CD8-positive, alpha-beta memory T cell (primary cell): Measurements from ENCODE around the gene CA10. TPM values are rescaled to one million over a fixed set of nuclear protein-coding genes. Genes with fewer than 3 reads are reported as not detected.

ENCODE experiments used
- CTCF ChIA-PET: fragments of 350-600 bp; sonication (Branson Sonifier 250); formaldehyde crosslinking; loops from one replicate; lab custom pipeline; 2021; ENCODE audit warnings: antibody characterized with exemption; lab: Charles Lee
- POLR2A ChIA-PET: fragments of 350-600 bp; sonication (Branson Sonifier 250); formaldehyde crosslinking; loops from one replicate; lab custom pipeline; 2021; ENCODE audit warnings: antibody characterized with exemption; lab: Charles Lee
- DNase-seq, 5 donors: peaks; one replicate each; pipeline versions ENCODE4 v3.0.0 to v3.0.0-alpha.2; 2020 to 2022; ENCODE audit warnings: mixed read lengths in 1 of 5
- H3K27ac ChIP-seq: one replicate; pipeline ENCODE4 v1.7.0; 2013; ENCODE audit warnings: low read depth, mild to moderate bottlenecking, low read length, moderate library complexity
- H3K27me3 ChIP-seq: 2 replicates; pipeline ENCODE4 v1.7.0; 2013; ENCODE audit warnings: low read length, mild to moderate bottlenecking; ENCODE audit not compliant: insufficient read depth, poor library complexity, severe bottlenecking
- H3K36me3 ChIP-seq: 2 replicates; pipeline ENCODE4 v1.7.0; 2013; ENCODE audit warnings: mild to moderate bottlenecking, low read length, moderate library complexity; ENCODE audit not compliant: insufficient read depth
- H3K4me1 ChIP-seq: 2 replicates; pipeline ENCODE4 v1.7.0; 2013; ENCODE audit warnings: mild to moderate bottlenecking, low read length, moderate library complexity; ENCODE audit not compliant: insufficient read depth
- H3K4me3 ChIP-seq: 2 replicates; pipeline ENCODE4 v1.7.0; 2013; ENCODE audit warnings: mild to moderate bottlenecking, low read length
- H3K9me3 ChIP-seq: 2 replicates; pipeline ENCODE4 v1.7.0; 2013; ENCODE audit warnings: mild to moderate bottlenecking, low read length
- H3K27ac Mint-ChIP-seq, 8 donors: one replicate each; pipeline ENCODE4 v1.8.0; 2020 to 2021; ENCODE audit warnings: mixed read lengths in 8 of 8, mild to moderate bottlenecking in 6 of 8, inconsistent platforms in 3 of 8, moderate library complexity in 3 of 8
- H3K27me3 Mint-ChIP-seq, 2 donors: one replicate each; pipeline ENCODE4 v1.8.0; 2020 to 2021; ENCODE audit warnings: mixed read lengths in 2 of 2, mild to moderate bottlenecking in 1 of 2, moderate library complexity in 1 of 2
- H3K36me3 Mint-ChIP-seq, 3 donors: one replicate each; pipeline ENCODE4 v1.8.0; 2020 to 2021; ENCODE audit warnings: mixed read lengths in 3 of 3, inconsistent platforms in 1 of 3, mild to moderate bottlenecking in 1 of 3
- H3K4me1 Mint-ChIP-seq, 3 donors: one replicate each; pipeline ENCODE4 v1.8.0; 2020 to 2021; ENCODE audit warnings: mixed read lengths in 3 of 3, inconsistent platforms in 1 of 3, mild to moderate bottlenecking in 1 of 3
- H3K4me3 Mint-ChIP-seq, 7 donors: one replicate each; pipeline ENCODE4 v1.8.0; 2020 to 2021; ENCODE audit warnings: mixed read lengths in 7 of 7, mild to moderate bottlenecking in 6 of 7, moderate library complexity in 4 of 7, inconsistent platforms in 2 of 7
- H3K9me3 Mint-ChIP-seq, 5 donors: one replicate each; pipeline ENCODE4 v1.8.0; 2020 to 2022; ENCODE audit warnings: mixed read lengths in 5 of 5, mild to moderate bottlenecking in 3 of 5, moderate library complexity in 2 of 5, inconsistent platforms in 1 of 5
- polyA plus RNA-seq: library from polyadenylated mRNA; unstranded; fragments of 300-500 nt; fragmentation: Illumina TruSeq; gene quantifications from one replicate; pipeline ENCODE4 v1.2.3, GENCODE V29; 2021
- total RNA-seq, 2 experiments: library from RNA; stranded (reverse); gene quantifications; one replicate each; pipeline ENCODE4 v1.2.3, GENCODE V29; 2021

Gene CA10
- total and polyA plus RNA-seq, 3 experiments from 2014 or later = 0.18 TPM; not detected in 2

GRCh38 chr17:51660266-51660665 lies 498.2 kb downstream of the CA10 start:
- no peaks in the 10 kb centered on the region for H3K4me1 Mint-ChIP-seq

GRCh38 chr17:51657224-51657623 lies 501.3 kb downstream of the CA10 start:
- H3K9me3 ChIP-seq = no peaks in the 10 kb centered on the region
- H3K36me3 Mint-ChIP-seq = no peaks in the 10 kb centered on the region
- no peak overlapping the region for H3K4me3 Mint-ChIP-seq
- no peaks in the 10 kb centered on the region for H3K9me3 Mint-ChIP-seq
- no peak overlapping the region for H3K27ac ChIP-seq
- no peak overlapping the region for H3K4me3 ChIP-seq
- H3K27ac Mint-ChIP-seq = no peak overlapping the region
- ChIA-PET POLR2A (no interaction called here), CTCF (no interaction called here)
- H3K4me1 Mint-ChIP-seq = no peaks in the 10 kb centered on the region
- H3K4me1 ChIP-seq = no peaks in the 10 kb centered on the region
- H3K36me3 ChIP-seq = no peaks in the 10 kb centered on the region
- H3K27me3 ChIP-seq = no peaks in the 10 kb centered on the region
- DNase-seq = no peak
- peaks cover 6% of the 10 kb centered on the region in 2 donors for H3K27me3 Mint-ChIP-seq

More at GRCh38 chr17:51660266-51660665, 498.2 kb downstream of the CA10 start:
- H3K36me3 ChIP-seq = no peaks in the 10 kb centered on the region
- no peaks in the 10 kb centered on the region for H3K9me3 ChIP-seq
- Mint-ChIP-seq H3K27ac (no peak overlapping the region), H3K4me3 (no peak overlapping the region), H3K36me3 (no peaks in the 10 kb centered on the region), H3K9me3 (no peaks in the 10 kb centered on the region), H3K27me3 (peaks cover 3 to 7% of the 10 kb centered on the region in 2 donors)
- H3K4me3 ChIP-seq = no peak overlapping the region
- ChIA-PET CTCF (no interaction called here), POLR2A (no interaction called here)
- H3K27me3 ChIP-seq = no peaks in the 10 kb centered on the region
- no peak for DNase-seq
- no peaks in the 10 kb centered on the region for H3K4me1 ChIP-seq
- no peak overlapping the region for H3K27ac ChIP-seq

GRCh38 chr17:51653878-51654277 lies 504.6 kb downstream of the CA10 start:
- H3K9me3 ChIP-seq = no peaks in the 10 kb centered on the region
- H3K36me3 ChIP-seq = no peaks in the 10 kb centered on the region
- H3K4me3 ChIP-seq = no peak overlapping the region
- H3K4me1 ChIP-seq = no peaks in the 10 kb centered on the region
- CTCF ChIA-PET = no interaction called here
- POLR2A ChIA-PET = no interaction called here
- H3K27ac Mint-ChIP-seq = no peak overlapping the region
- H3K36me3 Mint-ChIP-seq = no peaks in the 10 kb centered on the region
- DNase-seq = no peak
- peaks cover 9 to 10% of the 10 kb centered on the region in 2 donors for H3K27me3 Mint-ChIP-seq
- H3K27ac ChIP-seq = no peak overlapping the region
- no peaks in the 10 kb centered on the region for H3K4me1 Mint-ChIP-seq
- no peaks in the 10 kb centered on the region for H3K27me3 ChIP-seq
- H3K4me3 Mint-ChIP-seq = no peak overlapping the region
- no peaks in the 10 kb centered on the region for H3K9me3 Mint-ChIP-seq

- peaks cover 10 to 17% of the 10 kb centered on the region in 2 donors for H3K27me3 Mint-ChIP-seq
- POLR2A ChIA-PET = no interaction called here
Measured at GRCh38 chr17:51652529-51652928, 506.0 kb downstream of the CA10 start.

GRCh38 chr17:51651513-51652298 lies 506.8 kb downstream of the CA10 start:
- H3K4me3 Mint-ChIP-seq = no peak overlapping the region
- CTCF ChIA-PET = no interaction called here

More at GRCh38 chr17:51652529-51652928, 506.0 kb downstream of the CA10 start:
- no peaks in the 10 kb centered on the region for H3K36me3 ChIP-seq
- H3K9me3 Mint-ChIP-seq = peaks cover 0 to 2% (median 0%) of the 10 kb centered on the region in 5 donors
- H3K9me3 ChIP-seq = no peaks in the 10 kb centered on the region
- no peak overlapping the region for H3K27ac Mint-ChIP-seq
- H3K27ac ChIP-seq = no peak overlapping the region
- H3K27me3 ChIP-seq = no peaks in the 10 kb centered on the region
- no peak for DNase-seq
- no peaks in the 10 kb centered on the region for H3K4me1 ChIP-seq
- H3K36me3 Mint-ChIP-seq = no peaks in the 10 kb centered on the region
- no peak overlapping the region for H3K4me3 Mint-ChIP-seq
- CTCF ChIA-PET = no interaction called here
- no peak overlapping the region for H3K4me3 ChIP-seq
- H3K4me1 Mint-ChIP-seq = no peaks in the 10 kb centered on the region

GRCh38 chr17:51650772-51651171 lies 507.7 kb downstream of the CA10 start:
- ChIA-PET CTCF (no interaction called here), POLR2A (no interaction called here)
- no peaks in the 10 kb centered on the region for H3K4me1 ChIP-seq
- no peaks in the 10 kb centered on the region for H3K27me3 ChIP-seq
- Mint-ChIP-seq H3K27ac (no peak overlapping the region), H3K4me3 (no peak overlapping the region), H3K27me3 (peaks cover 12 to 28% of the 10 kb centered on the region in 2 donors), H3K9me3 (peaks cover 0 to 4% (median 0%) of the 10 kb centered on the region in 5 donors), H3K36me3 (no peaks in the 10 kb centered on the region), H3K4me1 (no peaks in the 10 kb centered on the region)
- no peaks in the 10 kb centered on the region for H3K36me3 ChIP-seq
- H3K27ac ChIP-seq = no peak overlapping the region
- H3K9me3 ChIP-seq = no peaks in the 10 kb centered on the region
- H3K4me3 ChIP-seq = no peak overlapping the region
- DNase-seq = no peak

More at GRCh38 chr17:51651513-51652298, 506.8 kb downstream of the CA10 start:
- H3K27ac ChIP-seq = no peak overlapping the region
- H3K9me3 Mint-ChIP-seq = peaks cover 0 to 2% (median 0%) of the 10 kb centered on the region in 5 donors
- POLR2A ChIA-PET = no interaction called here
- no peaks in the 10 kb centered on the region for H3K27me3 ChIP-seq
- no peaks in the 10 kb centered on the region for H3K36me3 ChIP-seq
- no peaks in the 10 kb centered on the region for H3K36me3 Mint-ChIP-seq
- no peaks in the 10 kb centered on the region for H3K9me3 ChIP-seq
- no peak overlapping the region for H3K27ac Mint-ChIP-seq
- H3K4me3 ChIP-seq = no peak overlapping the region
- H3K4me1 ChIP-seq = no peaks in the 10 kb centered on the region
- no peaks in the 10 kb centered on the region for H3K4me1 Mint-ChIP-seq
- H3K27me3 Mint-ChIP-seq = peaks cover 10 to 21% of the 10 kb centered on the region in 2 donors
- no peak for DNase-seq

- CTCF ChIA-PET = no interaction called here
- peaks cover 0 to 5% (median 0%) of the 10 kb centered on the region in 5 donors for H3K9me3 Mint-ChIP-seq
Measured at GRCh38 chr17:51650202-51650601, 508.3 kb downstream of the CA10 start.

GRCh38 chr17:51647826-51648225 lies 510.7 kb downstream of the CA10 start:
- H3K27me3 ChIP-seq = no peaks in the 10 kb centered on the region
- no peak overlapping the region for H3K27ac ChIP-seq
- Mint-ChIP-seq H3K27me3 (peaks cover 20 to 45% of the 10 kb centered on the region in 2 donors), H3K4me3 (no peak overlapping the region), H3K9me3 (peaks cover 0 to 12% (median 0%) of the 10 kb centered on the region in 5 donors), H3K27ac (no peak overlapping the region), H3K4me1 (no peaks in the 10 kb centered on the region), H3K36me3 (no peaks in the 10 kb centered on the region)
- H3K9me3 ChIP-seq = no peaks in the 10 kb centered on the region
- H3K36me3 ChIP-seq = no peaks in the 10 kb centered on the region
- ChIA-PET CTCF (no interaction called here), POLR2A (no interaction called here)
- no peak overlapping the region for H3K4me3 ChIP-seq
- DNase-seq = no peak
- H3K4me1 ChIP-seq = no peaks in the 10 kb centered on the region

More at GRCh38 chr17:51650202-51650601, 508.3 kb downstream of the CA10 start:
- H3K27me3 ChIP-seq = no peaks in the 10 kb centered on the region
- H3K27ac Mint-ChIP-seq = no peak overlapping the region
- H3K27me3 Mint-ChIP-seq = peaks cover 14 to 30% of the 10 kb centered on the region in 2 donors
- no peak overlapping the region for H3K27ac ChIP-seq
- H3K4me1 ChIP-seq = no peaks in the 10 kb centered on the region
- H3K36me3 ChIP-seq = no peaks in the 10 kb centered on the region
- DNase-seq = no peak
- H3K4me3 ChIP-seq = no peak overlapping the region
- POLR2A ChIA-PET = no interaction called here
- no peak overlapping the region for H3K4me3 Mint-ChIP-seq
- no peaks in the 10 kb centered on the region for H3K9me3 ChIP-seq
- no peaks in the 10 kb centered on the region for H3K4me1 Mint-ChIP-seq
- no peaks in the 10 kb centered on the region for H3K36me3 Mint-ChIP-seq
